Measurements from ENCODE around the gene ZNF550.

The ZNF550 gene

GRCh38 chr19:57559404-57560025 is at the start of gene ZNF550:
Gene ZNF550, minus strand, starts transcription at chr19:57559863. Its CDS starts 181 bp downstream, at chr19:57559682.
- peak; percentile 59 for DNase-seq (ENCODE audit: low spot score)
- FAIRE-seq: peak; percentile 2

GRCh38 chr19:57606931-57607330 is 47.3 kb upstream of the ZNF550 start:
- FAIRE-seq: no peak
- DNase-seq (ENCODE audit: low spot score): no peak

- FAIRE-seq: no peak
- DNase-seq (ENCODE audit: low spot score): peak; percentile 73
Observed at GRCh38 chr19:57599761-57600383, 40.2 kb upstream of the ZNF550 start, which contains the start of gene ZNF530. Gene ZNF530, plus strand, starts transcription at chr19:57599885. Its CDS starts 4,461 bp downstream, at chr19:57604346.

GRCh38 chr19:57599377-57599760 is 39.7 kb upstream of the ZNF550 start:
- FAIRE-seq (no peak), DNase-seq (ENCODE audit: low spot score) (no peak)

- FAIRE-seq: peak; percentile 84
- peak; percentile 92 for DNase-seq (ENCODE audit: low spot score)
Observed at GRCh38 chr19:57587529-57587928, 27.9 kb upstream of the ZNF550 start.

GRCh38 chr19:57583521-57584416 is 24.1 kb upstream of the ZNF550 start, which contains the start of gene ZIK1:
Gene ZIK1, plus strand, starts transcription at chr19:57584145. Its CDS starts 212 bp downstream, at chr19:57584357.
- FAIRE-seq (no peak), DNase-seq (ENCODE audit: low spot score) (no peak)

- DNase-seq (ENCODE audit: low spot score): no peak
- no peak for FAIRE-seq
Observed at GRCh38 chr19:57583104-57583520, 23.4 kb upstream of the ZNF550 start.

GRCh38 chr19:57578487-57579205 is 19.0 kb upstream of the ZNF550 start, which contains the start of gene ZNF416:
Gene ZNF416, minus strand, starts transcription at chr19:57578911. Its CDS starts 207 bp downstream, at chr19:57578704.
- FAIRE-seq (peak; percentile 86), DNase-seq (ENCODE audit: low spot score) (peak; percentile 93)

- DNase-seq (ENCODE audit: low spot score): no peak
Observed at GRCh38 chr19:57576661-57577060, 17.0 kb upstream of the ZNF550 start.

GRCh38 chr19:57572415-57572947 is 12.8 kb upstream of the ZNF550 start:
- no peak for DNase-seq (ENCODE audit: low spot score)
- no peak for FAIRE-seq

More at GRCh38 chr19:57576661-57577060, 17.0 kb upstream of the ZNF550 start:
- no peak for FAIRE-seq

GRCh38 chr19:57570707-57571106 is 11.0 kb upstream of the ZNF550 start:
- no peak for FAIRE-seq
- no peak for DNase-seq (ENCODE audit: low spot score)

- DNase-seq (ENCODE audit: low spot score): no peak
- no peak for FAIRE-seq
Observed at GRCh38 chr19:57566396-57567265, 7.0 kb upstream of the ZNF550 start.

- FAIRE-seq (no peak), DNase-seq (ENCODE audit: low spot score) (no peak)
Observed at GRCh38 chr19:57563547-57563946, 3.9 kb upstream of the ZNF550 start.

- FAIRE-seq (no peak), DNase-seq (ENCODE audit: low spot score) (no peak)
Observed at GRCh38 chr19:57560049-57560491, 407 bp upstream of the ZNF550 start.

- FAIRE-seq (no peak), DNase-seq (ENCODE audit: low spot score) (peak; percentile 6)
Observed at GRCh38 chr19:57559008-57559403, 657 bp downstream of the ZNF550 start.

- no peak for DNase-seq (ENCODE audit: low spot score)
- FAIRE-seq: no peak
Observed at GRCh38 chr19:57558525-57558924, 1.1 kb downstream of the ZNF550 start.

GRCh38 chr19:57557659-57558058 is 2.0 kb downstream of the ZNF550 start:
- no peak for DNase-seq (ENCODE audit: low spot score)
- no peak for FAIRE-seq

- FAIRE-seq (no peak), DNase-seq (ENCODE audit: low spot score) (no peak)
Observed at GRCh38 chr19:57552432-57552831, 7.2 kb downstream of the ZNF550 start.

GRCh38 chr19:57546513-57546912 is 13.2 kb downstream of the ZNF550 start:
- FAIRE-seq (no peak), DNase-seq (ENCODE audit: low spot score) (no peak)
